MM.1S (cell line): ENCODE data around the gene LMF1.

Source experiments
- DNase-seq: peaks from one replicate; pipeline ENCODE4 v3.0.0-alpha.2; 2015
- H2AFZ ChIP-seq: fragments of 300-600 bp; sonication (generic); 2 replicates; pipeline ENCODE4 v1.6.0; 2016; ENCODE audit warnings: antibody characterized with exemption, low read length
- H3F3A ChIP-seq: fragments of 300-600 bp; sonication (generic); 2 replicates; pipeline ENCODE4 v1.6.1; 2016; ENCODE audit warnings: mild to moderate bottlenecking, antibody characterized with exemption, low read length, moderate library complexity, mixed read lengths; ENCODE audit not compliant: insufficient read depth
- H3K27ac ChIP-seq: fragments of 300-600 bp; sonication (generic); 2 replicates; pipeline ENCODE4 v1.5.1; 2016; ENCODE audit warnings: mild to moderate bottlenecking, low read length
- H3K27me3 ChIP-seq: fragments of 300-600 bp; sonication (generic); replicated peaks from 2 replicates; pipeline ENCODE4 v1.6.0; 2016; ENCODE audit warnings: low read length; ENCODE audit not compliant: insufficient read depth
- H3K36me3 ChIP-seq: fragments of 300-600 bp; sonication (generic); replicated peaks from 2 replicates; pipeline ENCODE4 v1.6.1; 2016; ENCODE audit warnings: mild to moderate bottlenecking, low read length, mixed read lengths; ENCODE audit not compliant: insufficient read depth
- H3K4me1 ChIP-seq: fragments of 300-600 bp; sonication (generic); 2 replicates; pipeline ENCODE4 v1.6.1; 2016; ENCODE audit warnings: low read length, mixed read lengths
- H3K4me2 ChIP-seq: fragments of 300-600 bp; sonication (generic); 2 replicates; pipeline ENCODE4 v1.6.0; 2016; ENCODE audit warnings: low read depth, low read length
- H3K4me3 ChIP-seq: fragments of 300-600 bp; sonication (generic); 2 replicates; pipeline ENCODE4 v1.5.1; 2016; ENCODE audit warnings: low read length, mixed read lengths
- H3K79me2 ChIP-seq: fragments of 300-600 bp; sonication (generic); 2 replicates; pipeline ENCODE4 v1.6.1; 2016; ENCODE audit warnings: mixed run types, low read length, mixed read lengths
- H3K9ac ChIP-seq: fragments of 300-600 bp; sonication (generic); 2 replicates; pipeline ENCODE4 v1.6.1; 2016; ENCODE audit warnings: low read length, mixed read lengths
- H3K9me2 ChIP-seq: fragments of 300-600 bp; sonication (generic); replicated peaks from 2 replicates; pipeline ENCODE4 v1.6.1; 2016; ENCODE audit warnings: mild to moderate bottlenecking, low read length, mixed read lengths; ENCODE audit not compliant: insufficient read depth
- H3K9me3 ChIP-seq: fragments of 300-600 bp; sonication (generic); replicated peaks from 2 replicates; pipeline ENCODE4 v1.6.1; 2016; ENCODE audit warnings: mild to moderate bottlenecking, low read length, mixed read lengths; ENCODE audit not compliant: insufficient read depth
- H4K20me1 ChIP-seq: fragments of 300-600 bp; sonication (generic); 2 replicates; pipeline ENCODE4 v1.6.1; 2016; ENCODE audit warnings: mild to moderate bottlenecking, low read length, moderate library complexity, mixed read lengths; ENCODE audit not compliant: insufficient read depth
- CTCF ChIP-seq: fragments of 300-600 bp; sonication (generic); IDR thresholded peaks from 2 replicates; pipeline ENCODE4 v1.5.1; 2016; ENCODE audit warnings: antibody characterized with exemption, low read length, mixed read lengths
- EZH2 ChIP-seq: fragments of 300-600 bp; sonication (generic); optimal IDR thresholded peaks from 2 replicates; pipeline ENCODE3; 2017; ENCODE audit warnings: low read depth, mild to moderate bottlenecking, antibody characterized with exemption, low read length, mixed read lengths
- EZH2phosphoT487 ChIP-seq: fragments of 300-600 bp; sonication (generic); IDR thresholded peaks from 2 replicates; pipeline ENCODE4 v1.6.1; 2018; ENCODE audit warnings: antibody characterized with exemption, low read length

The LMF1 gene

GRCh38 chr16:998211-998610, 27.4 kb upstream of the LMF1 start:
- no peak overlapping the region for H3K27ac ChIP-seq
- H3K4me2 ChIP-seq, result no peak overlapping the region
- TF ChIP-seq EZH2, result no peak
- TF ChIP-seq CTCF, result no peak
- no peak for TF ChIP-seq EZH2phosphoT487
- no peak overlapping the region for H3K4me3 ChIP-seq
- no peak overlapping the region for H3K9ac ChIP-seq
- 0 out of 2 replicates have a peak, but pooled peaks cover 5% of the 10 kb centered on the region for H3K4me1 ChIP-seq
- no peaks in the 10 kb centered on the region for H4K20me1 ChIP-seq
- H3K36me3 ChIP-seq, result no peaks in the 10 kb centered on the region
- H3F3A ChIP-seq, result no peaks in the 10 kb centered on the region
- peaks cover 88% of the 10 kb centered on the region for H3K27me3 ChIP-seq
- H3K9me3 ChIP-seq, result no peaks in the 10 kb centered on the region
- H3K79me2 ChIP-seq, result no peaks in the 10 kb centered on the region
- no peaks in the 10 kb centered on the region for H3K9me2 ChIP-seq
- DNase-seq, result no peak
- no peak overlapping the region for H2AFZ ChIP-seq

DNA sequence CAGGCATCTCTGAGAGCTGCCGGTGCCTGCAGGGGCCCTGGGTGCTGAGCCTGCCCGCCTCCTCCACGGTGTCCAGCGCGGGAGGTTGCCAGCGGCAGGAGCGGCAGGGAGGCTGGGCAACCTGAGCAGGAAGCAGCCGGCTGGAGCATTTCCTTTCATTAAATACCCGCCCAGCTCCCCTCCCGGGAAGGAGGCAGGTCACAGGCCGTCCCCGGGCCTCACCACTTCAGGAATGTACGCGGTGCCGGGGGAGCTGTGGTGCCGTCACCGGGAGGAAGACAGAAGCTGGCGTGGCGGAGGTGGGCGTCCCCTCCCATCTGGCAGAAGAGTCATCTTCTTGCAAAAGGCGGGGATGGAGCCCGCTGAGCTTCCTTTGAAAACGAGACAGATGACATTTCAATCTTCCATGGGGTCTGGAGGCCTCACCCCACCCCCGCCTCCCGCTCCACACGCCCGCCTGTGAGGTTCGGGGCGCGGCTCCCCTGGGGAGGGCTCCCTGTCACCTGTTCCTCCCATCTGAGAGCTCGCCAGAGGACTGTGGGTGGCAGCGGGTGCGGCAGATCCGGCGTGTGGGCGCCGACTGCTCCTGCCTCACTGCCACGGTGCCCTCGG, 26.8 kb upstream of the LMF1 start:
- Histone ChIP-seq H2AFZ (no peak overlapping the region), H3K9me3 (no peaks in the 10 kb centered on the region), H3K9ac (no peak overlapping the region), H3K4me2 (no peak overlapping the region), H3K27ac (no peak overlapping the region), H3K36me3 (no peaks in the 10 kb centered on the region), H3K9me2 (no peaks in the 10 kb centered on the region), H3K4me1 (no peaks in the 10 kb centered on the region), H3K27me3 (peaks cover 82% of the 10 kb centered on the region), H3K4me3 (no peak overlapping the region), H3F3A (no peaks in the 10 kb centered on the region), H3K79me2 (no peaks in the 10 kb centered on the region), H4K20me1 (no peaks in the 10 kb centered on the region)
- TF ChIP-seq EZH2phosphoT487 (no peak), EZH2 (no peak), CTCF (no peak)
- DNase-seq, result no peak

- Histone ChIP-seq H3K4me3 (no peak overlapping the region), H3K79me2 (no peaks in the 10 kb centered on the region), H3F3A (no peaks in the 10 kb centered on the region), H3K4me2 (no peak overlapping the region), H2AFZ (no peak overlapping the region), H4K20me1 (no peaks in the 10 kb centered on the region), H3K4me1 (no peaks in the 10 kb centered on the region), H3K9me3 (no peaks in the 10 kb centered on the region), H3K27ac (no peak overlapping the region), H3K36me3 (no peaks in the 10 kb centered on the region), H3K9me2 (no peaks in the 10 kb centered on the region), H3K27me3 (peaks cover 82% of the 10 kb centered on the region), H3K9ac (no peak overlapping the region)
- TF ChIP-seq CTCF, result no peak
- TF ChIP-seq EZH2phosphoT487, result no peak
- TF ChIP-seq EZH2, result no peak
- no peak for DNase-seq
Observed at GRCh38 chr16:996681-997080, 25.9 kb upstream of the LMF1 start.
